Activated CD8-positive, alpha-beta T cell treated with anti-CD3 and anti-CD28 coated beads for 36 hours (primary cell): ENCODE results near the gene NPIPB8. TPM values are rescaled to one million over a fixed set of nuclear protein-coding genes. Genes with fewer than 3 reads are reported as not detected.
A peak's percentile ranks its signal among the peaks of the same experiment; 100 is the strongest.
"Not testable (repeated sequence)": the region's sequence is repeated elsewhere in the genome, so short reads cannot be mapped to it uniquely, and the experiment has no call there.

Experiments used
- ATAC-seq: fragments of 200-7000 bp; cut with Tn5 transposase; one replicate; pipeline ENCODE4 v1.10.0; 2021; ENCODE audit warnings: mild to moderate bottlenecking, moderate library complexity
- CTCF ChIA-PET: fragments of 350-600 bp; sonication (Branson Sonifier 250); formaldehyde crosslinking; loops from one replicate; lab custom pipeline; 2021; ENCODE audit warnings: antibody characterized with exemption; lab: Charles Lee
- POLR2A ChIA-PET: fragments of 350-600 bp; sonication (Branson Sonifier 250); formaldehyde crosslinking; loops from one replicate; lab custom pipeline; 2021; ENCODE audit warnings: antibody characterized with exemption; lab: Charles Lee
- DNase-seq: peaks from one replicate; pipeline ENCODE4 v3.0.0-alpha.2; 2020
- H3K27ac Mint-ChIP-seq: one replicate; pipeline ENCODE4 v1.8.0; 2021; ENCODE audit warnings: mild to moderate bottlenecking, mixed read lengths
- H3K27me3 Mint-ChIP-seq: one replicate; pipeline ENCODE4 v1.8.0; 2021; ENCODE audit warnings: mixed read lengths
- H3K36me3 Mint-ChIP-seq: one replicate; pipeline ENCODE4 v1.8.0; 2021; ENCODE audit warnings: low read depth, mixed read lengths
- H3K4me1 Mint-ChIP-seq: one replicate; pipeline ENCODE4 v1.8.0; 2021; ENCODE audit warnings: low read depth, mixed read lengths
- H3K4me3 Mint-ChIP-seq: one replicate; pipeline ENCODE4 v1.8.0; 2021; ENCODE audit warnings: mild to moderate bottlenecking, moderate library complexity, mixed read lengths
- H3K9me3 Mint-ChIP-seq: one replicate; pipeline ENCODE4 v1.8.0; 2021; ENCODE audit warnings: mixed read lengths
- intact Hi-C: fragments of 100-400 bp; cut with micrococcal nuclease; formaldehyde crosslinking; loops from one replicate; pipeline ENCODE4 v1.10.0; 2022
- total RNA-seq, 2 experiments: library from RNA; stranded (reverse); gene quantifications; one replicate each; pipeline ENCODE4 v1.2.3, GENCODE V29; 2021

Gene NPIPB8
- total RNA-seq, 2 experiments from 2014 or later = not detected

- DNase-seq, H3K9me3 Mint-ChIP-seq, POLR2A ChIA-PET, H3K4me1 Mint-ChIP-seq, CTCF ChIA-PET, H3K4me3 Mint-ChIP-seq, intact Hi-C loops, H3K27ac Mint-ChIP-seq, H3K27me3 Mint-ChIP-seq, ATAC-seq, H3K36me3 Mint-ChIP-seq: not testable (repeated sequence)
Measured at GRCh38 chr16:28668199-28668598, 30.3 kb downstream of the NPIPB8 start.

GRCh38 chr16:28688327-28688952 lies 50.6 kb downstream of the NPIPB8 start:
- CTCF ChIA-PET, DNase-seq, POLR2A ChIA-PET, H3K4me1 Mint-ChIP-seq, H3K36me3 Mint-ChIP-seq, intact Hi-C loops, H3K9me3 Mint-ChIP-seq, H3K27ac Mint-ChIP-seq, H3K27me3 Mint-ChIP-seq, H3K4me3 Mint-ChIP-seq: not testable (repeated sequence)
- ATAC-seq = peak; percentile 98

- ATAC-seq = peak; percentile 37
- DNase-seq, POLR2A ChIA-PET, CTCF ChIA-PET, H3K27ac Mint-ChIP-seq, intact Hi-C loops, H3K27me3 Mint-ChIP-seq, H3K4me3 Mint-ChIP-seq, H3K36me3 Mint-ChIP-seq, H3K9me3 Mint-ChIP-seq, H3K4me1 Mint-ChIP-seq: not testable (repeated sequence)
Measured at GRCh38 chr16:28689425-28689824, 51.6 kb downstream of the NPIPB8 start.

- H3K9me3 Mint-ChIP-seq, intact Hi-C loops, H3K4me3 Mint-ChIP-seq, H3K27ac Mint-ChIP-seq, H3K4me1 Mint-ChIP-seq, CTCF ChIA-PET, H3K36me3 Mint-ChIP-seq, H3K27me3 Mint-ChIP-seq, ATAC-seq, POLR2A ChIA-PET, DNase-seq: not testable (repeated sequence)
Measured at GRCh38 chr16:28691722-28692121, 53.9 kb downstream of the NPIPB8 start.

- CTCF ChIA-PET, H3K27me3 Mint-ChIP-seq, H3K27ac Mint-ChIP-seq, H3K4me3 Mint-ChIP-seq, ATAC-seq, H3K4me1 Mint-ChIP-seq, intact Hi-C loops, H3K9me3 Mint-ChIP-seq, DNase-seq, POLR2A ChIA-PET, H3K36me3 Mint-ChIP-seq: not testable (repeated sequence)
Measured at GRCh38 chr16:28693257-28693950, 55.5 kb downstream of the NPIPB8 start.

GRCh38 chr16:28699792-28700191 lies 61.9 kb downstream of the NPIPB8 start:
- H3K27me3 Mint-ChIP-seq, CTCF ChIA-PET, intact Hi-C loops, POLR2A ChIA-PET, H3K4me1 Mint-ChIP-seq, H3K27ac Mint-ChIP-seq, H3K4me3 Mint-ChIP-seq, H3K9me3 Mint-ChIP-seq, DNase-seq, H3K36me3 Mint-ChIP-seq, ATAC-seq: not testable (repeated sequence)

- CTCF ChIA-PET, H3K4me3 Mint-ChIP-seq, intact Hi-C loops: not testable (repeated sequence)
Measured at GRCh38 chr16:28700349-28700748, 62.5 kb downstream of the NPIPB8 start.

GRCh38 chr16:28701384-28701783 lies 63.5 kb downstream of the NPIPB8 start:
- DNase-seq, H3K36me3 Mint-ChIP-seq, H3K9me3 Mint-ChIP-seq, intact Hi-C loops, H3K27ac Mint-ChIP-seq, H3K4me3 Mint-ChIP-seq, CTCF ChIA-PET, H3K4me1 Mint-ChIP-seq, POLR2A ChIA-PET, ATAC-seq, H3K27me3 Mint-ChIP-seq: not testable (repeated sequence)

More at GRCh38 chr16:28700349-28700748, 62.5 kb downstream of the NPIPB8 start:
- H3K4me1 Mint-ChIP-seq, H3K9me3 Mint-ChIP-seq, H3K36me3 Mint-ChIP-seq, H3K27ac Mint-ChIP-seq, H3K27me3 Mint-ChIP-seq, POLR2A ChIA-PET, ATAC-seq, DNase-seq: not testable (repeated sequence)

- H3K27me3 Mint-ChIP-seq, H3K36me3 Mint-ChIP-seq, ATAC-seq, intact Hi-C loops, POLR2A ChIA-PET, CTCF ChIA-PET, DNase-seq, H3K4me1 Mint-ChIP-seq, H3K4me3 Mint-ChIP-seq, H3K9me3 Mint-ChIP-seq, H3K27ac Mint-ChIP-seq: not testable (repeated sequence)
Measured at GRCh38 chr16:28704246-28704645, 66.4 kb downstream of the NPIPB8 start.

Other genes with a start within 250 kb of the NPIPB8 start
- 10 to 100 TPM; 25.0 to 56.5 TPM for gene EIF3CL, start 234.2 kb upstream of the NPIPB8 start, total RNA-seq
- gene NPIPB7, start 165.7 kb upstream of the NPIPB8 start, total RNA-seq = not detected
- gene CLN3, start 146.0 kb upstream of the NPIPB8 start, total RNA-seq = 10 to 100 TPM; 24.2 to 30.2 TPM
- 1 to 10 TPM; 5.5 TPM for gene APOBR, start 143.4 kb upstream of the NPIPB8 start, total RNA-seq
- gene IL27, start 131.2 kb upstream of the NPIPB8 start, total RNA-seq = not detected
- not detected for gene NUPR1, start 99.1 kb upstream of the NPIPB8 start, total RNA-seq
- gene SGF29, start 84.1 kb upstream of the NPIPB8 start, total RNA-seq = 10 to 100 TPM; 25.0 TPM
- gene SULT1A2, start 41.0 kb upstream of the NPIPB8 start, total RNA-seq = 1 to 10 TPM in 1 of 2 experiments, under 1 TPM in 1; 0.81 to 1.0 TPM
- gene SULT1A1, start 28.0 kb upstream of the NPIPB8 start, total RNA-seq = 10 to 100 TPM; 15.6 to 17.4 TPM
- 100 to 1,000 TPM; 837 to 851 TPM for gene EIF3C, start 73.4 kb downstream of the NPIPB8 start, total RNA-seq
- gene NPIPB9, start 113.7 kb downstream of the NPIPB8 start, total RNA-seq = 1 to 10 TPM; 3.8 TPM
- gene ATXN2L, start 184.9 kb downstream of the NPIPB8 start, total RNA-seq = 100 to 1,000 TPM; 322 to 333 TPM
- gene TUFM, start 208.3 kb downstream of the NPIPB8 start, total RNA-seq = 100 to 1,000 TPM; 309 to 323 TPM
- gene SH2B1, start 225.8 kb downstream of the NPIPB8 start, total RNA-seq = 10 to 100 TPM; 31.2 to 31.5 TPM
- gene ATP2A1, start 240.4 kb downstream of the NPIPB8 start, total RNA-seq = 1 to 10 TPM; 2.1 to 2.5 TPM